ENCODE data around the gene OR5H2. TPM values are rescaled to one million over a fixed set of nuclear protein-coding genes. Genes with fewer than 3 reads are reported as not detected.

Gene OR5H2
- total RNA-seq, result not detected

- TF ChIP-seq CTCF (IDR thresholded peaks at IDR 0.05) (no peak), EP300 (IDR thresholded peaks at IDR 0.05) (no peak), POLR2AphosphoS5 (IDR thresholded peaks at IDR 0.05) (no peak), POLR2A (IDR thresholded peaks at IDR 0.05) (no peak)
- H3K9me3 ChIP-seq, result no peaks in the 10 kb centered on the region
- H3K4me1 ChIP-seq, result no peaks in the 10 kb centered on the region
- DNase-seq (ENCODE audit: low spot score in 2 of 2), result no peak
- no peak within 1 kb of the TSS for H3K4me3 ChIP-seq
- no peaks in the 10 kb centered on the region for H3K27me3 ChIP-seq
- 73% methylated on average over 2 of the region's 2 CpGs for WGBS
- no peak within 1 kb of the TSS for H3K27ac ChIP-seq
- no peaks in the 10 kb centered on the region for H3K36me3 ChIP-seq
These were observed at the start of gene OR5H2 for GRCh38 chr3:98282205-98282604. Gene OR5H2, plus strand, starts transcription at chr3:98282505. Its CDS starts 398 bp downstream, at chr3:98282903.

- DNase-seq (ENCODE audit: low spot score in 2 of 2), result no peak
- Histone ChIP-seq H3K9me3 (no peaks in the 10 kb centered on the region), H3K4me1 (no peaks in the 10 kb centered on the region), H3K4me3 (no peak overlapping the region), H3K36me3 (no peaks in the 10 kb centered on the region), H3K27me3 (no peaks in the 10 kb centered on the region), H3K27ac (no peak overlapping the region)
- whole genome bisulfite sequencing, result 68% methylated on average over 5 of the region's 5 CpGs
- no peak for TF ChIP-seq CTCF (IDR thresholded peaks at IDR 0.05)
- no peak for TF ChIP-seq POLR2A (IDR thresholded peaks at IDR 0.05)
- no peak for TF ChIP-seq POLR2AphosphoS5 (IDR thresholded peaks at IDR 0.05)
- TF ChIP-seq EP300 (IDR thresholded peaks at IDR 0.05), result no peak
These were observed 48.8 kb upstream of the OR5H2 start for GRCh38 chr3:98233468-98233867.

GRCh38 chr3:98240131-98240530 is 42.2 kb upstream of the OR5H2 start:
- Histone ChIP-seq H3K36me3 (no peaks in the 10 kb centered on the region), H3K9me3 (no peaks in the 10 kb centered on the region), H3K4me3 (no peak overlapping the region), H3K27me3 (no peaks in the 10 kb centered on the region), H3K4me1 (no peaks in the 10 kb centered on the region), H3K27ac (no peak overlapping the region)
- DNase-seq (ENCODE audit: low spot score in 2 of 2), result no peak
- no peak for TF ChIP-seq EP300 (IDR thresholded peaks at IDR 0.05)
- no peak for TF ChIP-seq POLR2A (IDR thresholded peaks at IDR 0.05)
- TF ChIP-seq POLR2AphosphoS5 (IDR thresholded peaks at IDR 0.05), result no peak
- TF ChIP-seq CTCF (IDR thresholded peaks at IDR 0.05), result no peak

- H3K4me3 ChIP-seq, result no peak overlapping the region
- H3K9me3 ChIP-seq, result no peaks in the 10 kb centered on the region
- no peak for TF ChIP-seq POLR2A (IDR thresholded peaks at IDR 0.05)
- TF ChIP-seq EP300 (IDR thresholded peaks at IDR 0.05), result no peak
- TF ChIP-seq CTCF (IDR thresholded peaks at IDR 0.05), result no peak
- TF ChIP-seq POLR2AphosphoS5 (IDR thresholded peaks at IDR 0.05), result no peak
- DNase-seq (ENCODE audit: low spot score in 2 of 2), result no peak
- no peaks in the 10 kb centered on the region for H3K27me3 ChIP-seq
- H3K36me3 ChIP-seq, result no peaks in the 10 kb centered on the region
- H3K27ac ChIP-seq, result no peak overlapping the region
- WGBS, result 43% methylated on average over 1 of the region's 1 CpG
- no peaks in the 10 kb centered on the region for H3K4me1 ChIP-seq
These were observed 40.1 kb upstream of the OR5H2 start for GRCh38 chr3:98242155-98242554.

GRCh38 chr3:98243843-98244242 is 38.5 kb upstream of the OR5H2 start:
- WGBS, result 69% methylated on average over 7 of the region's 7 CpGs

More at GRCh38 chr3:98243843-98244242, 38.5 kb upstream of the OR5H2 start:
- H3K4me1 ChIP-seq, result no peaks in the 10 kb centered on the region
- H3K27me3 ChIP-seq, result no peaks in the 10 kb centered on the region
- TF ChIP-seq CTCF (IDR thresholded peaks at IDR 0.05) (no peak), POLR2A (IDR thresholded peaks at IDR 0.05) (no peak), POLR2AphosphoS5 (IDR thresholded peaks at IDR 0.05) (no peak), EP300 (IDR thresholded peaks at IDR 0.05) (no peak)
- no peak overlapping the region for H3K4me3 ChIP-seq
- H3K9me3 ChIP-seq, result no peaks in the 10 kb centered on the region
- DNase-seq (ENCODE audit: low spot score in 2 of 2), result no peak
- no peak overlapping the region for H3K27ac ChIP-seq
- H3K36me3 ChIP-seq, result no peaks in the 10 kb centered on the region

Data from suprapubic skin (tissue), 4 donors.